AML-193 (cell line): ENCODE data around the gene TMEM69.
"Not testable (repeated sequence)": the region's sequence is repeated elsewhere in the genome, so short reads cannot be mapped to it uniquely, and the experiment has no call there.

Source experiments
- DNase-seq, 2 experiments: peaks; one replicate each; lab custom pipeline; 2025; lab: John Stamatoyannopoulos, UW

Gene TMEM69

GRCh38 chr1:45730780-45731319 is 42.9 kb downstream of the TMEM69 start:
- DNase-seq: no peak

GRCh38 chr1:45739137-45739536 is 51.2 kb downstream of the TMEM69 start:
- no peak for DNase-seq

- DNase-seq: not testable (repeated sequence)
Measured at GRCh38 chr1:45739641-45740156, 51.7 kb downstream of the TMEM69 start.
